ENCODE data around the gene DYNC1H1.

DNA sequence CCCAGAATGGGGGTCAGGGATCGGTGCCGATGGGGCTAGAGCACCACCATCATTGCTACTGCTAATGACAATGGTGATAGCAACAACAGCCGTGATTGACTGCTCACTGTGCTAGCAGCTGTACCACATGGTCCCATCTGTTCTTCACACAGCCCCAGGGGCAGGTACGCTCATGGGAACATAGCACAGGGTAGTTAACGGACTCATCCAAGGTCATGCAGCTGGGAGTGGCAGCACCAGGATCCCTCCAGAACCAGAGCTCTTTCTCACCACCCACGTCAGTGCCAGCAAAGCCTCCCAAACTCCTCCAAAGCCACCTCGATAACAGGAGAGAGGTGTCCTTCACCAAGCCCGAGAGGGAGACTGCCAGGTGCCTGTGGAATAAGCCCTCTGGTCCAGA lies 11.2 kb upstream of the DYNC1H1 start:
- TF ChIP-seq, protein P1, sequence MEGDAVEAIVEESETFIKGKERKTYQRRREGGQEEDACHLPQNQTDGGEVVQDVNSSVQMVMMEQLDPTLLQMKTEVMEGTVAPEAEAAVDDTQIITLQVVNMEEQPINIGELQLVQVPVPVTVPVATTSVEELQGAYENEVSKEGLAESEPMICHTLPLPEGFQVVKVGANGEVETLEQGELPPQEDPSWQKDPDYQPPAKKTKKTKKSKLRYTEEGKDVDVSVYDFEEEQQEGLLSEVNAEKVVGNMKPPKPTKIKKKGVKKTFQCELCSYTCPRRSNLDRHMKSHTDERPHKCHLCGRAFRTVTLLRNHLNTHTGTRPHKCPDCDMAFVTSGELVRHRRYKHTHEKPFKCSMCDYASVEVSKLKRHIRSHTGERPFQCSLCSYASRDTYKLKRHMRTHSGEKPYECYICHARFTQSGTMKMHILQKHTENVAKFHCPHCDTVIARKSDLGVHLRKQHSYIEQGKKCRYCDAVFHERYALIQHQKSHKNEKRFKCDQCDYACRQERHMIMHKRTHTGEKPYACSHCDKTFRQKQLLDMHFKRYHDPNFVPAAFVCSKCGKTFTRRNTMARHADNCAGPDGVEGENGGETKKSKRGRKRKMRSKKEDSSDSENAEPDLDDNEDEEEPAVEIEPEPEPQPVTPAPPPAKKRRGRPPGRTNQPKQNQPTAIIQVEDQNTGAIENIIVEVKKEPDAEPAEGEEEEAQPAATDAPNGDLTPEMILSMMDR (IDR thresholded peaks at IDR 0.05): no peak
- TF ChIP-seq POLR2A (IDR thresholded peaks at IDR 0.05): no peak
